ENCODE results near the gene OR10H4.

- no peak for TF ChIP-seq CTCF (IDR thresholded peaks at IDR 0.05)
- no peak for TF ChIP-seq POLR2A (IDR thresholded peaks at IDR 0.05)
Observed at GRCh38 chr19:15923702-15924101, 25.1 kb upstream of the OR10H4 start.
